GM04503 (cell line): ENCODE measurements around the gene PIGP.
A peak's percentile ranks its signal among the peaks of the same experiment; 100 is the strongest.
"Not testable (repeated sequence)": the region's sequence is repeated elsewhere in the genome, so short reads cannot be mapped to it uniquely, and the experiment has no call there.

ENCODE experiments used
- DNase-seq: peaks from one replicate; pipeline ENCODE4 v3.0.0-alpha.2; 2012; ENCODE audit warnings: low read depth

PIGP gene

DNA sequence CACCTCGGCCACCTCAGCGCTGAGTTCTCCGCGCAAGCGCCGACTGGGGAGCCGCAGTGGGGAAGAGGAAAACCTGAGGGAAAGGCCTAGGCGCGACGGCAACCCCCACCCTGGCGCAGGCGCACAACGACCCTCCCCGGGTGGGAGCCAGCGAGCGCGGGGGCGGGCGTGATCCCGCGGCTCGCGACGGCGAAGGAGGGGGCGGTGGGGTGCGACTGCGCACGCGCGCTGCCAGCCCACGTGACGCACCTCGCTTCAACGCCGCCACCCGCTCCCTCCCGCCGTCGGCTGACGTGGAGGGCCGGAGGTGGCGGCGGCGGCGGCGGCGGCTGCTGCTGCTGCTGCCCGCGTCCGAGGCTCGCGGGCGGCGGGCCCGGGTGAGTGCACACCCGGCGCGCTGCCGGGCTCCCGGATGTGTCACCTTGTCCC lies at the start of gene PIGP, which contains the start of gene TTC3:
Gene PIGP, minus strand, starts transcription at position 84 of the 429 bp plus-strand sequence. CDS start 556 bp downstream, outside the sequence.
Gene TTC3, plus strand, starts transcription at position 267 of the 429 bp plus-strand sequence. CDS start 14,004 bp downstream, outside the sequence.
- peak; percentile 66 for DNase-seq

- no peak for DNase-seq
Measured at GRCh38 chr21:37119421-37120218, 46.7 kb upstream of the PIGP start.

DNA sequence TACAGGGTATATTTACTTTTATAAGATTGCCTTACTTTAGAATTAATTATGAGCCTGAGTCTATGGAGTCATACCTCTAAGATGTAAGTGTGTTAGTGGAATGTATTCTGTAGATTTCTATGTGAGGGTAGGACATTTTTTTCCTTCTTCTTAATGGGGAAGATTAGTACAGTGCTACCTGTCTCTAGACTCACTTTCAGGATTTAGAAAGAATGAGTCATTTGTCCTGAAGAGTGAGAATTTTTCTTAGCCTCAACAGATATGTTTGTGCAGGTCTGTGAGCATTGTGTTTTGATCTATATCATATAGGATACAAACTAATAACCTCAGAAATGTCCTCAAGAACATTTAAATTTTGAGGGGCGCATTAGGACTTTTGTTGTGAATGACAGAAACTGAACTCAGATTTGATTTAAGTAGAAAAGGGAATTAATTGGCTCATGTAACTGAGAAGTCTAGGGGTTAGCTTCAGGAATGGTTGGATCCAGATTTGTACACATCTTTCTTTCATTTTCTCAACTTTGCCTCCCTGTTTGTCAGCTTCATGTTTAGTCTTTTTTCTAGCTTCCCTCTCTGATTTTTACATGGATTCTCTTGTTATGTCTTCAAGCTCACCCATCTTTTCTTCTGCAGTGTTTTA lies 45.4 kb upstream of the PIGP start:
- DNase-seq = no peak

GRCh38 chr21:37117204-37117603 lies 44.3 kb upstream of the PIGP start:
- DNase-seq = no peak

GRCh38 chr21:37116459-37116858 lies 43.6 kb upstream of the PIGP start:
- DNase-seq = not testable (repeated sequence)

- DNase-seq = not testable (repeated sequence)
Measured at GRCh38 chr21:37114301-37114700, 41.4 kb upstream of the PIGP start.

- DNase-seq = not testable (repeated sequence)
Measured at GRCh38 chr21:37111029-37111428, 38.2 kb upstream of the PIGP start.

DNA sequence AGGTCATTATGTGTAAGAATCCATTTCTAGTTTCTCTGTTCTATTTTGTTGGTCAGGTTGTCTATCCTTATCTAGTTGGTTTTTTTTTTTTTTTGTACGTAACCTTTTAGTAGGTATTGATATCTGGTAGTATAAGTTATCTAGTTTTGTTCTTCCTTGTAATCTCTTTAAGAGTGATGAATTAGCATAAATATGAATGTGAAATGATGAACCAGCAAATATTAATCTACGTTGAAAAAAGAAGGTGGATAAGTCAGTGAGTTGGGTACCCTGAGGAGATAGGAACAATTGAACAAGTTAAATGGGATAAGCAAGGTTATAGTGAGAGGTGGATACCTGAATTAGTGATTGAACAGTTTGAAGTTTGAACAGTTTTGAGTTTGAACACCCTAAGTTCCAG lies 34.1 kb upstream of the PIGP start:
- DNase-seq = no peak

GRCh38 chr21:37102746-37103145 lies 29.9 kb upstream of the PIGP start:
- DNase-seq = not testable (repeated sequence)

- no peak for DNase-seq
Measured at GRCh38 chr21:37101384-37101783, 28.5 kb upstream of the PIGP start.

- DNase-seq = no peak
Measured at GRCh38 chr21:37100316-37100715, 27.4 kb upstream of the PIGP start.

- DNase-seq = no peak
Measured at GRCh38 chr21:37098751-37099150, 25.9 kb upstream of the PIGP start.

- no peak for DNase-seq
Measured at GRCh38 chr21:37095821-37096220, 22.9 kb upstream of the PIGP start.

GRCh38 chr21:37093977-37094376 lies 21.1 kb upstream of the PIGP start:
- DNase-seq = no peak

GRCh38 chr21:37088186-37088735 lies 15.4 kb upstream of the PIGP start:
- DNase-seq = no peak

- no peak for DNase-seq
Measured at GRCh38 chr21:37087188-37087587, 14.3 kb upstream of the PIGP start.

- DNase-seq = no peak
Measured at GRCh38 chr21:37085726-37086125, 12.9 kb upstream of the PIGP start.

DNA sequence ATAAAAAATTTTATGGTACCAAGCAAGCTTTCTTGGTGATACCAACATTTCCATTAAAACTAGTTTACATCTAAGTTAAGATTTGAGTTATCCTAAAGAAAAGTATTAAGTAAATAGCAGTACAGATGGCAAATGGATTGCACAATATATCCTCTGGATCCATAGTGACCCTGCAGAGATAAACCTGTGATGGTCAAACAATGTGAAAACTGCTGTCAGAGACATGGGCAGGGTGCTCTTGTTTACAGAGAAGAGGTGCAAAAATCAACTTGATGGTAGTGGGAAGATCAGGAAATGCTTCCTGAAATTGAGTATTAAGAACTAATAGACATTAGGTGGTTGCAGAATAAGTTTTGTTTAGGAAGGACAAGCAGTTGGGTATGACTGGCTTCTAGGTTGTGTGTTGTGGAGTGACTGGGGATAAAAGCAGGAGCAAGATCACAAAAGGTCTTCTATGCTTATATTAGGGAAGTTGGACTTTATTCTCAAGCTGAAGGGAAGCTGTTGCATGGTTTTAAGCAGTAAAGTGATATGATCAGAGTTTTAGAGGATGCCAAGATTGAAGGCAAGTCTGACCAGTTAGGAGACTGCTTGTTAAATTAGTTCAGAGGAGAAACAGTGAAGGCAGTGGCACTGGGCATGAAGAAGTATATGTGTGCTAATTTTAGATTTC lies 10.1 kb upstream of the PIGP start:
- DNase-seq = no peak

DNA sequence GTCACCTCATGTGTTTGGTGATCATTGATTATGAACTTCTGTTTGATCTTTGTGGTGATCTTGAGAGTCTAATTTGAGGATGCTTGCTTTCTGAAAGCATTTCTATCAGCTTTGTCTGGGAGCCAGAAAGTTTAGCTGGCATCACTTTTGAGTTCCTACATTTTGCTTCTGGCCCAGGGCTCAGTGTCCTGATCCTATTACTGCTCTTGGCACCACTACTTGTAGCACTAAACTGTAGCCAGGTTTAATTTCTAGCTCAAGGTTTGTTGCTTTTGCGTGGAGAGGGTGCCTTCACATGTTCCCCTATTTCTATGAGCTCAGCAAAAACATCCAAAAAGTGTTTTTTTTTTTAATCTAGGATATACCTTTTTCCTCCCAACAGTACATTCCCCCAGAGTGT lies 9.5 kb upstream of the PIGP start:
- DNase-seq = no peak

DNA sequence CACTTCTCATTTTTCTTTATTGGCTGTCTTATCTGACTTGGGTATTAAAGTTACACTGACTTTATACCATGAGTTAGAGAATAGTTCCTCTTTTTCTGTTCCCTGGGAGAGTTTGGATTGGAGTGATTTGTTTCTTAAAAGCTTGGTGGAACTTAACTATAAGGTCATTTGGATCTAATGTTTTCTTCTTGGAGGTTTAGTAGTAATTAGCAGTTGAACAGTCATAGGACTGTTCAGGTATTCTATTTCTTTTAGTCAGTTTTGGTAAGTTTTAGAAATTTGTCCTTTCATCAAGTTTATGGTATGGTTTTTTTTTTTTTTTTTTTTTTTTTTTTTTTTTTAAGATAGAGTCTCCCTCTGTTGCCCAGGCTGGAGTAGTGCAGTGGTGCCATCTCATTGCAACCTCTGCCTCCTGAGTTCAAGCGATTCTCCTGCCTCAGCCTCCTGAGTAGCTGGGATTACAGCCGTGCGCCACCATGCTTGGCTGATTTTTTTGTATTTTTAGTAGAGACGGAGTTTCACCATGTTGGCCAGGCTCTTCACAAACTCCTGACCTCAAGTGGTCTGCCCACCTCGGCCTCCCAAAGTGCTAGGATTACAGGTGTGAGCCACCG lies 6.4 kb upstream of the PIGP start:
- no peak for DNase-seq

- DNase-seq = no peak
Measured at GRCh38 chr21:37077403-37077802, 4.5 kb upstream of the PIGP start.
